A673 (cell line): Measurements from ENCODE around the gene SMCHD1.

Source experiments
- EZH2 ChIP-seq: fragments of 200-600 bp; sonication (generic); IDR thresholded peaks from 2 replicates; pipeline ENCODE4 v1.6.1; 2017; ENCODE audit warnings: borderline replicate concordance, low read depth, mild to moderate bottlenecking, mixed read lengths, antibody characterized with exemption, low read length; ENCODE audit not compliant: poor library complexity, severe bottlenecking
- TF ChIP-seq, protein P1 (sequence below): fragments of 300-800, 200-600 bp; sonication (generic); conservative IDR thresholded peaks from 2 replicates; pipeline ENCODE4 v1.5.1; 2017; ENCODE audit warnings: low read depth, mild to moderate bottlenecking, antibody characterized with exemption, low read length, moderate library complexity, mixed read lengths

- TF ChIP-seq, protein P1, sequence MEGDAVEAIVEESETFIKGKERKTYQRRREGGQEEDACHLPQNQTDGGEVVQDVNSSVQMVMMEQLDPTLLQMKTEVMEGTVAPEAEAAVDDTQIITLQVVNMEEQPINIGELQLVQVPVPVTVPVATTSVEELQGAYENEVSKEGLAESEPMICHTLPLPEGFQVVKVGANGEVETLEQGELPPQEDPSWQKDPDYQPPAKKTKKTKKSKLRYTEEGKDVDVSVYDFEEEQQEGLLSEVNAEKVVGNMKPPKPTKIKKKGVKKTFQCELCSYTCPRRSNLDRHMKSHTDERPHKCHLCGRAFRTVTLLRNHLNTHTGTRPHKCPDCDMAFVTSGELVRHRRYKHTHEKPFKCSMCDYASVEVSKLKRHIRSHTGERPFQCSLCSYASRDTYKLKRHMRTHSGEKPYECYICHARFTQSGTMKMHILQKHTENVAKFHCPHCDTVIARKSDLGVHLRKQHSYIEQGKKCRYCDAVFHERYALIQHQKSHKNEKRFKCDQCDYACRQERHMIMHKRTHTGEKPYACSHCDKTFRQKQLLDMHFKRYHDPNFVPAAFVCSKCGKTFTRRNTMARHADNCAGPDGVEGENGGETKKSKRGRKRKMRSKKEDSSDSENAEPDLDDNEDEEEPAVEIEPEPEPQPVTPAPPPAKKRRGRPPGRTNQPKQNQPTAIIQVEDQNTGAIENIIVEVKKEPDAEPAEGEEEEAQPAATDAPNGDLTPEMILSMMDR, result no peak
- no peak for TF ChIP-seq EZH2
These were observed 67.7 kb downstream of the SMCHD1 start for GRCh38 chr18:2723207-2723606.
